Thyroid gland (tissue), 4 donors: ENCODE results near the gene SMCO4. TPM values are rescaled to one million over a fixed set of nuclear protein-coding genes. Genes with fewer than 3 reads are reported as not detected.
"Not testable (repeated sequence)": the region's sequence is repeated elsewhere in the genome, so short reads cannot be mapped to it uniquely, and the experiment has no call there.

Experiments
- DNase-seq, 2 donors: peaks; one replicate each; pipeline ENCODE4 v3.0.0-alpha.2; 2019
- H3K27ac ChIP-seq, 3 donors: fragments of 200-600 bp; sonication (generic); 1 replicate in 2 of 3; 2 replicates in 1 of 3; pipeline ENCODE4 v1.5.1; 2016 to 2019; ENCODE audit warnings: mild to moderate bottlenecking in 1 of 3, moderate library complexity in 1 of 3
- H3K27me3 ChIP-seq: fragments of 200-600 bp; sonication (generic); one replicate; pipeline ENCODE4 v1.5.1; 2019
- H3K36me3 ChIP-seq, 2 donors: fragments of 200-600 bp; sonication (generic); one replicate each; pipeline ENCODE4 v1.5.1; 2016 to 2019
- H3K4me1 ChIP-seq, 2 donors: fragments of 200-600 bp; sonication (generic); one replicate each; pipeline ENCODE4 v1.5.1; 2017 to 2019
- H3K4me3 ChIP-seq, 3 donors: fragments of 200-600 bp; sonication (generic); replicated peaks in 1 of 3; 1 replicate in 2 of 3; 2 replicates in 1 of 3; pipeline ENCODE4 v1.5.1; 2016; ENCODE audit warnings: mild to moderate bottlenecking in 1 of 3
- H3K9me3 ChIP-seq: fragments of 200-600 bp; sonication (generic); one replicate; pipeline ENCODE4 v1.5.1; 2017
- CTCF ChIP-seq, 6 experiments: fragments of 200-600 bp in 3 of 6; fragments of 450-650 bp in 3 of 6; sonication (generic) in 3 of 6; IDR thresholded peaks; one replicate each; pipeline ENCODE4 v1.5.1; 2016 to 2019; ENCODE audit warnings: antibody characterized with exemption in 6 of 6, mild to moderate bottlenecking in 2 of 6, inconsistent platforms in 1 of 6, moderate library complexity in 1 of 6
- POLR2A ChIP-seq, 2 donors: fragments of 450-650 bp; IDR thresholded peaks; one replicate each; pipeline ENCODE4 v1.6.1; 2017; ENCODE audit warnings: antibody characterized with exemption in 2 of 2, mild to moderate bottlenecking in 2 of 2, moderate library complexity in 1 of 2
- WGBS, 2 donors: methylation state at CpG; one replicate each; pipeline ENCODE4 v1.1.5; 2017; 5-methylcytosine and 5-hydroxymethylcytosine counted together
- intact Hi-C: fragments of 100-400 bp; cut with DNase I; formaldehyde crosslinking; loops from one replicate; pipeline ENCODE4 v1.15.1; 2023
- total RNA-seq, 4 donors: library from RNA; depleted of rRNA; stranded (reverse); fragments of >200 nt; gene quantifications; one replicate each; pipeline ENCODE4 v1.2.3, GENCODE V29; 2016

The SMCO4 gene
- total RNA-seq, 4 donors from 2014 or later, result 38.6 to 135 (median 102) TPM

GRCh38 chr11:93467054-93467453 lies 76.1 kb downstream of the SMCO4 start:
- no peaks in the 10 kb centered on the region for H3K27me3 ChIP-seq
- TF ChIP-seq POLR2A (IDR thresholded peaks at IDR 0.05) (no peak), CTCF (IDR thresholded peaks at IDR 0.05) (no peak)
- DNase-seq, result no peak
- 91 to 97% methylated on average over 4 of the region's 4 CpGs for WGBS, 2 donors
- intact Hi-C loops, result no loop called here
- H3K4me1 ChIP-seq, result no peaks in the 10 kb centered on the region
- H3K27ac ChIP-seq, result no peak overlapping the region
- H3K9me3 ChIP-seq, result no peaks in the 10 kb centered on the region
- no peak overlapping the region for H3K4me3 ChIP-seq
- no peaks in the 10 kb centered on the region for H3K36me3 ChIP-seq

- Histone ChIP-seq H3K27me3 (no peaks in the 10 kb centered on the region), H3K27ac (no peak overlapping the region), H3K9me3 (no peaks in the 10 kb centered on the region), H3K4me3 (no peak overlapping the region), H3K36me3 (no peaks in the 10 kb centered on the region), H3K4me1 (no peaks in the 10 kb centered on the region)
- intact Hi-C loops, result no loop called here
- WGBS, 2 donors, result 77 to 78% methylated on average over 3 of the region's 3 CpGs
- no peak for TF ChIP-seq CTCF (IDR thresholded peaks at IDR 0.05)
- no peak for TF ChIP-seq POLR2A (IDR thresholded peaks at IDR 0.05)
- no peak for DNase-seq
Observed at GRCh38 chr11:93464927-93465540, 78.2 kb downstream of the SMCO4 start.

GRCh38 chr11:93463666-93464065 lies 79.5 kb downstream of the SMCO4 start:
- DNase-seq, H3K27me3 ChIP-seq, intact Hi-C loops, H3K4me1 ChIP-seq, H3K9me3 ChIP-seq, H3K36me3 ChIP-seq, H3K4me3 ChIP-seq, H3K27ac ChIP-seq: not testable (repeated sequence)
- WGBS, 2 donors, result 80 to 96% methylated on average over 4 of the region's 4 CpGs

GRCh38 chr11:93458286-93458685 lies 84.9 kb downstream of the SMCO4 start:
- Histone ChIP-seq H3K27ac (no peak overlapping the region), H3K9me3 (no peaks in the 10 kb centered on the region), H3K27me3 (no peaks in the 10 kb centered on the region), H3K4me3 (no peak overlapping the region), H3K4me1 (no peaks in the 10 kb centered on the region), H3K36me3 (no peaks in the 10 kb centered on the region)
- no peak for DNase-seq
- intact Hi-C loops, result no loop called here
- TF ChIP-seq CTCF (IDR thresholded peaks at IDR 0.05), result no peak
- TF ChIP-seq POLR2A (IDR thresholded peaks at IDR 0.05), result no peak
- WGBS, 2 donors, result 93% methylated on average over 9 of the region's 9 CpGs

GRCh38 chr11:93444617-93445073 lies 98.5 kb downstream of the SMCO4 start:
- Histone ChIP-seq H3K27ac (no peak overlapping the region), H3K4me1 (no peaks in the 10 kb centered on the region), H3K9me3 (no peaks in the 10 kb centered on the region), H3K4me3 (no peak overlapping the region), H3K27me3 (no peaks in the 10 kb centered on the region), H3K36me3 (no peaks in the 10 kb centered on the region)
- DNase-seq, result peak in 1 of 2 donors; percentile 8
- TF ChIP-seq POLR2A (IDR thresholded peaks at IDR 0.05), result no peak
- no peak for TF ChIP-seq CTCF (IDR thresholded peaks at IDR 0.05)
- WGBS, 2 donors, result 76 to 83% methylated on average over 4 to 8 of the region's 8 CpGs
- intact Hi-C loops, result no loop called here

GRCh38 chr11:93443232-93443631 lies 100.0 kb downstream of the SMCO4 start:
- intact Hi-C loops, H3K27me3 ChIP-seq, H3K4me1 ChIP-seq, H3K9me3 ChIP-seq, H3K4me3 ChIP-seq, H3K36me3 ChIP-seq, DNase-seq, H3K27ac ChIP-seq: not testable (repeated sequence)
- WGBS, 2 donors, result 96 to 97% methylated on average over 2 of the region's 2 CpGs
